Upper lobe of left lung (tissue), 4 donors: ENCODE measurements around the gene IL9R.

Experiments
- POLR2A ChIP-seq, 4 donors: fragments of 450-650 bp; IDR thresholded peaks; one replicate each; pipeline ENCODE4 v1.5.1; 2016 to 2017; ENCODE audit warnings: antibody characterized with exemption in 4 of 4, mild to moderate bottlenecking in 2 of 4
- POLR2AphosphoS5 ChIP-seq, 2 donors: sonication (generic); formaldehyde crosslinking; IDR thresholded peaks; one replicate each; pipeline ENCODE4 v1.5.1; 2017; ENCODE audit warnings: antibody characterized with exemption in 2 of 2
- TF ChIP-seq, protein P1 (sequence below), 6 experiments: fragments of 450-650 bp in 4 of 6; fragments of 200-600 bp in 2 of 6; sonication (generic) in 2 of 6; IDR thresholded peaks; one replicate each; pipeline ENCODE4 v1.5.1; 2016 to 2019; ENCODE audit warnings: antibody characterized with exemption in 6 of 6

DNA sequence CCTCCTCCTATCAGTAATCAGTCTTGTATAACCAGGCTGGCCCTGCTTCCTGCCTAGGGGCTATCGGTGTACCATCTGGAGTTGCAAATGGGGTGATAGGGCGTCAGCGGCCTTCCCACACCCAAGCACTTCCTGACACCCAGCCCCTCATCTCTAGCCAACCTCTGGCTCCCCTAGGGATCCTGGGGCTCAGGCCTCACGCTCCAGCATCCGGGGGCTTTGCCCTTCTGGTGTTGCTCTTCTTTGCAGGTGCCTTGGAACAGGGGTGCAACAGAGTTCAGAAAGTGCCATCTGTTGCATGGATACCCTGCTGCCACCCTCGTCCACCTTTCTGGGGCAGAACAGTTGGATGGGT is 4.1 kb downstream of the IL9R start:
- no peak for TF ChIP-seq POLR2AphosphoS5 (IDR thresholded peaks at IDR 0.05)
- TF ChIP-seq POLR2A (IDR thresholded peaks at IDR 0.05), result no peak
- TF ChIP-seq, protein P1, sequence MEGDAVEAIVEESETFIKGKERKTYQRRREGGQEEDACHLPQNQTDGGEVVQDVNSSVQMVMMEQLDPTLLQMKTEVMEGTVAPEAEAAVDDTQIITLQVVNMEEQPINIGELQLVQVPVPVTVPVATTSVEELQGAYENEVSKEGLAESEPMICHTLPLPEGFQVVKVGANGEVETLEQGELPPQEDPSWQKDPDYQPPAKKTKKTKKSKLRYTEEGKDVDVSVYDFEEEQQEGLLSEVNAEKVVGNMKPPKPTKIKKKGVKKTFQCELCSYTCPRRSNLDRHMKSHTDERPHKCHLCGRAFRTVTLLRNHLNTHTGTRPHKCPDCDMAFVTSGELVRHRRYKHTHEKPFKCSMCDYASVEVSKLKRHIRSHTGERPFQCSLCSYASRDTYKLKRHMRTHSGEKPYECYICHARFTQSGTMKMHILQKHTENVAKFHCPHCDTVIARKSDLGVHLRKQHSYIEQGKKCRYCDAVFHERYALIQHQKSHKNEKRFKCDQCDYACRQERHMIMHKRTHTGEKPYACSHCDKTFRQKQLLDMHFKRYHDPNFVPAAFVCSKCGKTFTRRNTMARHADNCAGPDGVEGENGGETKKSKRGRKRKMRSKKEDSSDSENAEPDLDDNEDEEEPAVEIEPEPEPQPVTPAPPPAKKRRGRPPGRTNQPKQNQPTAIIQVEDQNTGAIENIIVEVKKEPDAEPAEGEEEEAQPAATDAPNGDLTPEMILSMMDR (IDR thresholded peaks at IDR 0.05), result no peak
